Loucy (cell line): ENCODE measurements around the gene PRKCZ.

Source experiments
- EZH2phosphoT487 ChIP-seq: fragments of 200-600 bp; IDR thresholded peaks from 2 replicates; pipeline ENCODE4 v1.6.1; 2018; ENCODE audit warnings: antibody characterized with exemption, mild to moderate bottlenecking, moderate library complexity, borderline replicate concordance
- TF ChIP-seq, protein P1 (sequence below): fragments of 200-600 bp; sonication (generic); conservative IDR thresholded peaks from 2 replicates; pipeline ENCODE4 v1.5.1; 2014; ENCODE audit warnings: mild to moderate bottlenecking, antibody characterized with exemption, low read length

DNA sequence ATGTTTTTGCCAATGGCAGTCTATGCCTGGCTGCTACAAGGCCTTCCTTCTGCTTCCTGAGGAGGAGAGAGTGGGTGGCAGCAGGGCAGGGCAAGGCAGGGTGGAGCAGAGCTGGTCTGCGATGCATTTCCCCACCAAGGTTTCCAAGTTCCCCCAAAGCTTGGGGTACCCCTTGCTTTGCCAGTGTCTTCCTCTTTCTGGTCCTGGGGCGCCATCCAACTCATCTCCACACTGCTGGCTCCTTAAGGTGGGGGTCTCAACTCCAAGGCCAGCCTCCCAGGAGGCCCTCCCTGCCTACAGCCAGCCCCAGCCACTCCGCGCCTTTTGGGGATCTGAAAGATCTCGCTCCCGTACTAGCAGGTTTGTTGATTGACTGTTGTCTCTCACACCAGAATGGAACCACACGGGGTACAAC, 174.0 kb downstream of the PRKCZ start:
- TF ChIP-seq, protein P1, sequence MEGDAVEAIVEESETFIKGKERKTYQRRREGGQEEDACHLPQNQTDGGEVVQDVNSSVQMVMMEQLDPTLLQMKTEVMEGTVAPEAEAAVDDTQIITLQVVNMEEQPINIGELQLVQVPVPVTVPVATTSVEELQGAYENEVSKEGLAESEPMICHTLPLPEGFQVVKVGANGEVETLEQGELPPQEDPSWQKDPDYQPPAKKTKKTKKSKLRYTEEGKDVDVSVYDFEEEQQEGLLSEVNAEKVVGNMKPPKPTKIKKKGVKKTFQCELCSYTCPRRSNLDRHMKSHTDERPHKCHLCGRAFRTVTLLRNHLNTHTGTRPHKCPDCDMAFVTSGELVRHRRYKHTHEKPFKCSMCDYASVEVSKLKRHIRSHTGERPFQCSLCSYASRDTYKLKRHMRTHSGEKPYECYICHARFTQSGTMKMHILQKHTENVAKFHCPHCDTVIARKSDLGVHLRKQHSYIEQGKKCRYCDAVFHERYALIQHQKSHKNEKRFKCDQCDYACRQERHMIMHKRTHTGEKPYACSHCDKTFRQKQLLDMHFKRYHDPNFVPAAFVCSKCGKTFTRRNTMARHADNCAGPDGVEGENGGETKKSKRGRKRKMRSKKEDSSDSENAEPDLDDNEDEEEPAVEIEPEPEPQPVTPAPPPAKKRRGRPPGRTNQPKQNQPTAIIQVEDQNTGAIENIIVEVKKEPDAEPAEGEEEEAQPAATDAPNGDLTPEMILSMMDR: no peak
- no peak for TF ChIP-seq EZH2phosphoT487
